ENCODE measurements around the gene MSL1.
A peak's percentile ranks its signal among the peaks of the same experiment; 100 is the strongest.

MSL1 gene

GRCh38 chr17:40090237-40091119 is 31.3 kb upstream of the MSL1 start:
- no peak for DNase-seq (ENCODE audit: low read depth, low spot score)

GRCh38 chr17:40091691-40092397 is 29.9 kb upstream of the MSL1 start:
- DNase-seq (ENCODE audit: low read depth, low spot score), result peak; percentile 61

DNA sequence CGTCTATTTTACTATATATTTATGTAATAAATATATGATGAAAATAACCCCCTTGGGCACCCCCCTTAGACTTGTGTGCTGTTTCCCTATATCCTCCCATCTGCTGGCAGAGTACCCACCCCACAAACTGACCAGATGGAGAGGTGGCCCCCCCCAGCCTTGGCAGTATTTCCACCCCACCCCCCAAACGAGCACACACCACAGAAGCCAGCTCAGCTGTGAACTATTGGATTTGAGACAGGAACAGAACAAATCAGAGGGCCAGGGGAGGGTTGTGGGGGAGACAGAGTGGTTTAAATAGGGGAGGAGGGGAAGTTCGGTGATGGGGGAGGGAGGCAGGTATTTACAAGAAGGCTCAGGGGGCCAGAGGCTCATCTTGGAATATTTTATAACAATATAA is 29.2 kb upstream of the MSL1 start:
- no peak for DNase-seq (ENCODE audit: low read depth, low spot score)

- DNase-seq (ENCODE audit: low read depth, low spot score), result no peak
These were observed 28.7 kb upstream of the MSL1 start for GRCh38 chr17:40093005-40093579.

DNA sequence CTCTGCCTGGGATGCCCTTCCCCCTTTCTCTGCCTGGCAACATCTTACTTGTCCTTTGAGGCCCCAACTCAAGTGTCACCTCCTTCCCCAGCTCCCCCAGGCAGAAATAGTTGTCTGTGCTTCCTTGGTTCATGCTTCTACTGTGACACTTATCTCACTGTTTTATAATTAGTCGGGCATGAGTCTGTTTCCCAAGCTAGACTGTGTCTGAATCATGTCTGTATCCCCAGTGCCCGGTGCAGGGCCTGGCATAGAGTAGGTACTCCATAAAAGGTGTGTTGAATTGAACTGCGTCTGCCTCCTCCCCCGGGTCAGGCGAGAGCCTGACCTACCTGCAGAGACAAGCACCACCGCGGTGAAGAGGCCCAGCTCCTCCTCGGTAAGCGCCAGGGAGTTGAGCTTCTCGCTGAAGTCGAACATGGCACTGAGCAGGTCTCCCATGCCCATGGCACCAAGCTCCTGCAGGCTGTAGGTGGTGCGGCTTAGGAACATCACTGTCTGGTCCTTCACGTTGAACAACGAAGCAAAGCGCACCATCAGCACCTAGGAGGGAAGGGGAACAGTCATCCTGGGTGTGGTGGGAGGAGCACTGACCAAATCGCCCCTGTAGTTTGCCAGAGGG is 28.1 kb upstream of the MSL1 start:
- no peak for DNase-seq (ENCODE audit: low read depth, low spot score)

DNA sequence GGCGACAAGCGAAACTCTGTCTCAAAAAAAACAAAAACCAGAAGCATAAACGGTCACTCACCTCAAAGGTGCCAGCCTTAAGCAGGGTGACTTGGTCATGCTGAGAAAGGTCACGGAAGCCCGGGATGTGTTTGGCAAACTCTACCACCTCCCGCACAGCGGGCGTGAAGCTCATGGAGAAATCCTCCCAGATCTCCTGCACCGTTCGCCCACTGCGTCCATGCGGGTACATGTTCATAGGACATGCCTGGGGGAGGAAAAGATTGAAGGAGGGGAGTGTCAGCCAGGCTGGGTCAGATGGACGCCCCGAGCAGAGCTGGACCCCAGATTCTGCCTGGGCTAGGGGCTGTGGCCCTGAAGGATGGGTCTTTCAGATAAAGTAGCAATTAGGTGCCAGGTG is 26.9 kb upstream of the MSL1 start:
- DNase-seq (ENCODE audit: low read depth, low spot score), result no peak

GRCh38 chr17:40095351-40095943 is 26.3 kb upstream of the MSL1 start:
- no peak for DNase-seq (ENCODE audit: low read depth, low spot score)

DNA sequence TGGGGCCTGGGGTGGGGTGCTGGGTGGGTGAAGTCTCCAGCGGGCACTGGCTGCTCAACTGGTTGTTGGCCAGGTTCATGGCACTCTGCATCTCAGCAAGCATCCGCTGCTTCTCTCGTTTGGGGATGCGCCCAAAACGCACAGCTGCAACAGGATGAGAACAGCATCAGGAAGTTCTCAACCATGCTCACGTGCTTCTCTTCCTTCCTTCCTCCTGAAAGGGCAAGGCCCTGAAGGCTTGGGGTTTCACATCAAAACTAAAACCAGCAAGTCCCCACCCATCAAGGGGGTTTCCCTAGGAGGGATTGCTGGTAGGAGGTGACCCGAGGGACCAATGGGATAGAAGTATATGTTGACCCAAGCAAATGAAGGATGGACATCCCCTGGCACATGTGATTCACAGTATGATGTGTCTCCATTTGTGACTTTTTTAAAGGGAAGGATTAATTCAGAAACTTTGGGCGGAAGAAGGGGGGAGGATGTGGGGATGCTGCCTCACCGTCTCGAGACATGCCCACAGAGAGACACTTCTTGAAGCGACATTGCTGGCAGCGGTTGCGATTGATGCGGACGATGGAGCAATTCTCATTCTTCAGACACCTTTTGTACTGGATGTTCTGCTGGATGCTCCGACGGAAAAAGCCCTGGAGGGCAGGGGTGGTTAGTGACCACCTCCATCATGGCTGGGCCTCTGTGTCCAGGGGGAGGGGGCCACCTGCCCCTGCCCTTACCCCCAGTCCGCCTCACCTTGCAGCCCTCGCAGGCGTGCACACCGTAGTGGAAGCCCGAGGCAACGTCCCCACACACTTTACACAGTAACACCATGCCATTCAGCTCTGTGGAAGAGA is 25.6 kb upstream of the MSL1 start:
- DNase-seq (ENCODE audit: low read depth, low spot score), result no peak

GRCh38 chr17:40097087-40097486 is 24.7 kb upstream of the MSL1 start:
- DNase-seq (ENCODE audit: low read depth, low spot score), result no peak

DNA sequence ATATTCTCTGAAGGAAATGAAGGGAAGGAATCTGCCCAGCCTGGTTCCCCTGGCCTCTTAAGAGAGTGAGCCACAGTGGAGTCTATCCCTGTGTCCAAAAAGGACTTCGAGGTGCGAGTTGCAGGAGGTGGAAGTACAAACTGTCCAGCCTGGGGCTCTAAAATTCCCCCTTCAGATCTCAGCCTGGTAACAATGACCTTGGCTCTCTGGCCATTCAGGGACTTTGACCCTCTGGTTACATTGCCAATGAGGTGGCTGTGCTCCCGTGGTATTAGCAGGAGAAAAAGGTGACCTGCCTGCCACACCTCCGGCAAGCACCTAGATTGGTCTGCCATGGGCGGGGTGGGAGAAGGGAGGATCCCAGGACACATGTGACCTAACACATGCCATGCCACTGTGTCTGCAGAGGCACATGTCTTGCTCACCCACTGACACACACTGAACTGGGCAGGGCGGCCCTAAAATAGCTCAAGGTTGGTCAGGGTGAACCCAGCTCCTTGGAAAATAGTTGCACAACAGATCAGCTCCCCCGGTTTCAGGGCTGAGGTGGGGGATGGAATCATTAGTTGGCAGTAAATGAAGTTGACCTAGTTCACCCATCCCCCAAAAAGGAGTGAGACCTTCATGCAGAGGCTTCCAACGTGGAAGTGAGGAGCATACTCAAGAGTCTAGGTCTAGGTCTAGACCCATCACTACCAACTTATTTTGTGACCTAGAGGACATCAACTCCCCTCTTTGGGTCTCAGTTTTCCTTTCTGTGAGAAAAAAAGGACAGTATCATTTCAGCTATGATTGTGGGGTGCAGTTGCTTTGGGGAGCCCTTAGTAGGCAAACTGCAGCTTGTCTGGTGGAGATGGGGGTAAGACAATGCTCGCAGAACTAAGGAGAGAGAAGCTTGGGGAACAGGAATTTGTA is 23.6 kb upstream of the MSL1 start:
- DNase-seq (ENCODE audit: low read depth, low spot score), result no peak

DNA sequence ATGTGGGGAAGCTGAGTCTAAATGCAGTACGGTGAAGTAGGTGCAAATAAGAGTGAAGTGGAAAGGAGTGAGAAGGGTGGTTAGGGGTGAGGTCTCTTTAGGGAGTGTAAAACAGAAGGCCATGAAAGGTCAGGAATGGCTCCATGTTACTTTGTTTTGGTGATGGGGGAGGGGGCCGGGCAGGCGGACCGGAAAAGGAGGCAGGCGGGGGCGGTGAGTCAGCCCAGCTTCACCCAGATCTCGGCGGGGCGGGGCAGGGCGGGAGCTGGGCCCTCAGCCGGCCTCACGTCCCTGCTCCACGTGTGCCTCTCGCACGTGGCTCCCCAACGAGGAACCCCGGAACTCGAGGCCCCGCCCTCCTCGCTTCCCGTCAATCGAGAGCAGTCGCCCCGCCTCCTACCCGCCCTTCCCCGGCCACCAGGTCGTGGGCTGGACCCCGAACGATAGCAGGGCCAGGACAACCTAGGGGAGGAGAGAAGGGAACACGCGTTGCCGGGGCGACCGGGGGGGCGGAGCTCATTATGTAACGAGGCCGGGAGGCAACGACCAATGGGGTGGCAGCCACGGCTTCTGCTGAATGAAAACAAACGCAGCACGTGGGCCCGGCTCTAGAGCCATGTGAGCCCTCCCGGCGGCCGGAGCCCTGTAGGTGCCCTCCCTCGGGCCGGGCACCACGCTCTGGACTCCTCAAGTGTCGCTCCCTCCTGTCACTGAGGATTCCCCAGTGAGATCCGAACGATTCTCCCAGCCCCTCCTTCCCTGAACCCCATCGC is 22.7 kb upstream of the MSL1 start:
- peak; percentile 98 for DNase-seq (ENCODE audit: low read depth, low spot score)

DNA sequence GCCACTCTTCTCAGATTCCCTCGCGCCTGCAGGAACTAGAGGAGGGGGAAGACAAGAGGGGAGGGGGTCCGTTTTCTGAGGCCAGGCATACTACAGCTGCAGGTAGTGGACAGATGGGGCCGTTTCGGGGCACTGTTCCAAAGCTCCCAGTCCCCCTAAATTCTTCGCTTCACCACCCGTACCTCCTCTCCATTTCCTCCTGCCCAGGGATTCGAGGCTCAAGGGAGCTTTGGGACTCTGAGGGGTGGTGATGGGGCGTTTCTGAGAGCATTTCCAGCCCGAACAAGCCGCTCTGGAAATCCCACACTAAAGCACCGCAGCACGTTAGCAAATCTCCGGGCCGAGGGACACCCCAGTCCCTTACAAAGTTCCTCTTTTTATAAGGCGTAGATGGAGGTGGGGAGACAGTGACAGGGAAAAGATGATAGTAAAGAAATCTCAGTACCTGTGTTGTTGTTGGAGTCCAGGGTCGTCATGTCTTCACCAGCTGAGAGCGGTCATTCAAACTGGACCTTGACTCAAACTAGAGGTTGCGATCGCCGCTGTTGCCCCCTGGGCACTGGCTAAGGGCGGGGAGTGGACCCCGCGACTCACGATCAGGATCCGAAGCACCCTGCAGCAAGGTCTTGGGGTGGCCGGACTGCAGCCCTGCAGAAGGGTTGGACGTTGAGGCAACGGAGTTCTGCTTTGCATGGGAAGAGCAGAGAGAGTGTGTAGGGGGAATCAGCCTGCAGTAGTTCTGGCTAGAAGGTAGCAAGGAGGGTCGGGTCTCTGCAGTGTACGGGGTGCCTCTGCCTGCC is 22.0 kb upstream of the MSL1 start:
- no peak for DNase-seq (ENCODE audit: low read depth, low spot score)

- DNase-seq (ENCODE audit: low read depth, low spot score), result no peak
These were observed 21.4 kb upstream of the MSL1 start, which contains the start of gene NR1D1 for GRCh38 chr17:40100419-40100668. NR1D1 (minus strand) TSS chr17:40100589; CDS start chr17:40100094, 495 bp downstream.

GRCh38 chr17:40100669-40101366 is 21.0 kb upstream of the MSL1 start:
- DNase-seq (ENCODE audit: low read depth, low spot score), result peak; percentile 98

- no peak for DNase-seq (ENCODE audit: low read depth, low spot score)
These were observed 20.2 kb upstream of the MSL1 start for GRCh38 chr17:40101367-40102210.

GRCh38 chr17:40103071-40103661 is 18.6 kb upstream of the MSL1 start:
- DNase-seq (ENCODE audit: low read depth, low spot score), result no peak
